GM19324 (cell line): Measurements from ENCODE around the gene PHF21B.
"Not testable (repeated sequence)": the region's sequence is repeated elsewhere in the genome, so short reads cannot be mapped to it uniquely, and the experiment has no call there.

ENCODE experiments used
- ATAC-seq: cut with Tn5 transposase; IDR thresholded peaks from one replicate; pipeline ENCODE4 v1.9.1; 2021; ENCODE audit warnings: mild to moderate bottlenecking, moderate library complexity; ENCODE audit not compliant: unreplicated experiment, low FRiP score

The PHF21B gene

GRCh38 chr22:44925465-44926123 lies 84.2 kb downstream of the PHF21B start:
- ATAC-seq = no peak

- no peak for ATAC-seq
Measured at GRCh38 chr22:44924710-44925109, 85.1 kb downstream of the PHF21B start.

DNA sequence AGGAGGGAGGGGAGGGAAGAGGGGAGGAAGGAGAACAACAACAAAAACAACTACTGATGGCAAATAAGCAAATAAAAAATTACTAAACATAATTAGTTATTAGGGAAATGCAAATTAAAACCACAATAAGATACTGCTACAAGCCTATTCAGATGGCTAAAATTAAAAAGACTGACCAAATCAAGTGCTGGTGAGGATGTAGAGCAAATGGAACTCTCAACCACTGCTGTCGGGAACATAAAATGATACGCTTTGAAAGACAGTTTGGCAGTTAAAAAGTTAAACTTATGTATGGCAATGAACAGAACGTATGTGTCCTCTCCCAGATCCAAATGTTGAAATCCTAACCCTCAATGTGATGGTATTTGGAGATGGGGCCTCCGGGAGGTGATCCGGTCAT lies 85.7 kb downstream of the PHF21B start:
- ATAC-seq = no peak

DNA sequence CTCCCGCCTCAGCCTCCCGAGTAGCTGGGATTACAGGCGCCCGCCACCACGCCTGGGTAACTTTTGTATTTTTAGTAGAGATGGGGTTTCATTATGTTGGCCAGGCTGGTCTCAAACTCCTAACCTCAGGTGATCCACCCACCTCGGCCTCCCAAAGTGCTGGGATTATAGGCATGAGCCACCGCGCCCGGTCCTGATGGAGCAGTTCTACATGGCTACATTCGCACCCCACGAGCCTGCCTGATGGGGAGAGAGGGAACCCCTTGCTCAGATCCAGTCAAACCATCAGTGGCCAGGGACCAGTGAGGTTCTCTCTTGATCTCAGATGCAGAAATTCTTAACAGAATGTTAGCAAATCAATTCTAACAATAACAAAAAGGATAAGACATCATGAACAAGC lies 88.0 kb downstream of the PHF21B start:
- not testable (repeated sequence) for ATAC-seq

DNA sequence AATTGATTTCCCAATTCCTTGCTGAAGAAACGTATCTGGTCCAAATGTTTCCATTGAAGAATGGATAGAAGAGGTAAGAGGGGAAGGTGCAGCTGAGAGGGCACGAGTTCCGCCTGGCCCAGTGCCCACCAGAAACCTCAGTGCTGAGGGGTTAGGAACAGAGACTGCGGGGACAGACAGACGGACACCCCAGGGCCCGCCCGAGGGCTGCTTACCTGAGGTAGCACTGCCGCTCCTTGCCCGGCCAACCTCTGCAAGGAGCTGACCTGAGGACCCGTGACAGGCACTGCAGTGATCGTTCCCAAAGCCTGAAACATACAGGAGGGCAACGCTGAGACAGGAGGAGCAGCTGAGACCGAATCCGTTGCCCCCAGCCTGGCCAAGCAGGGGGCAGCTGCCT lies 89.6 kb downstream of the PHF21B start:
- no peak for ATAC-seq

- no peak for ATAC-seq
Measured at GRCh38 chr22:44919691-44920090, 90.1 kb downstream of the PHF21B start.

- ATAC-seq = no peak
Measured at GRCh38 chr22:44918925-44919392, 90.8 kb downstream of the PHF21B start.

- no peak for ATAC-seq
Measured at GRCh38 chr22:44918166-44918924, 91.5 kb downstream of the PHF21B start.

- no peak for ATAC-seq
Measured at GRCh38 chr22:44917372-44918165, 92.2 kb downstream of the PHF21B start.

GRCh38 chr22:44916281-44917231 lies 93.2 kb downstream of the PHF21B start:
- no peak for ATAC-seq

DNA sequence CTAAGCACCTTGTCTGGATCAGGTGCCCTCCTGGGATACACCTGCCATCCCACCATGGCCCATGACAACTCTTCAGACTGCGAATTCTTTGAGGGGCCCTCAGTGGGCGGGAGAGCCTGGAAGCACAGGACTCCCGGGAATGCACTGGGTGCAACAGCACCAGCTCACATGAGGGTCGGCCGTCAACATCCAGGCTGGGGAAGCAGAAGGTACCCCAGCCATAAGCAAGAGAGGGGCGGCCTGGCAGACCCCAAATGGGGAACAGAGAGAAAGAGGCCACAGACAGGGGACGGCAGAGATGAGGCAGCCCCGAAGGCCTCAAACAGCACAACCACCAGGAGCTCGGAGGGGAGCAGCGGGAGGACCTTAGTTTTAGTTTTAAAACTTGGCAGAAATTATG lies 94.4 kb downstream of the PHF21B start:
- ATAC-seq = no peak

DNA sequence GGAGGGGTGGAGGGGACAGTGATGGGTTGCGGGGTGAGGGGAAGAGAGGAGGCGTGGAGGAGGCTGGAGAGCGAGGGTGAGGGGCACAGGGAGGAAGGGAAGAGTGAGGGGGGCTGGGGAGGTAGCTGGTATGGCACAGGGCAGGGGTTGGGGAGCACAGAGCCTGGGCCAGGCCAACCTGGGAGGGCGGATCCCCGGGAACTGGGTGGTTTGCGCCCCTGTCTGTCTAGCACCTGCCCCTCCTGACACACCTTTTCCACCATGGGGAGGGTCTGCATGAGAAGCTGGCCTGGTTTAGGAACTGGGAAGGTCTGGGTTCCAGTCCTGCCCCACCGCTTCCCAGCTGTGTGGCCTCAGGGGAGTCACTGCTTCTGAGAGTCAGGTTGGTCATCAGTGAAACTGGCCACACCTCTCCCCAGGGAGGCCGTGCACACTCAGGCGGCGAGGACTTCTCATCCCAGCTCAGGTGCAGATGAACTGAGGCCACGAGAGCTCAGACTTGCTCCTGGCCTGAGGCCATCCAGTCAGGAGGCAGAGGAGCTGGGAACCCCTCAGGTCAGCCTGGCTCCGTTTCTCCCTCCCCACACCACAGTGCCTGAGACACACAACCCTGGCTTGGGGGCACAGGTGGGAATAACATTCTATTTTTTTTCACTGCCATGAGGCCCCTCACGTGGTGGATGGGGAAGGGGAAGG lies 95.6 kb downstream of the PHF21B start:
- no peak for ATAC-seq

- no peak for ATAC-seq
Measured at GRCh38 chr22:44913198-44913983, 96.4 kb downstream of the PHF21B start.

- ATAC-seq = no peak
Measured at GRCh38 chr22:44909241-44909640, 100.6 kb downstream of the PHF21B start.

GRCh38 chr22:44907765-44908737 lies 101.8 kb downstream of the PHF21B start:
- no peak for ATAC-seq

DNA sequence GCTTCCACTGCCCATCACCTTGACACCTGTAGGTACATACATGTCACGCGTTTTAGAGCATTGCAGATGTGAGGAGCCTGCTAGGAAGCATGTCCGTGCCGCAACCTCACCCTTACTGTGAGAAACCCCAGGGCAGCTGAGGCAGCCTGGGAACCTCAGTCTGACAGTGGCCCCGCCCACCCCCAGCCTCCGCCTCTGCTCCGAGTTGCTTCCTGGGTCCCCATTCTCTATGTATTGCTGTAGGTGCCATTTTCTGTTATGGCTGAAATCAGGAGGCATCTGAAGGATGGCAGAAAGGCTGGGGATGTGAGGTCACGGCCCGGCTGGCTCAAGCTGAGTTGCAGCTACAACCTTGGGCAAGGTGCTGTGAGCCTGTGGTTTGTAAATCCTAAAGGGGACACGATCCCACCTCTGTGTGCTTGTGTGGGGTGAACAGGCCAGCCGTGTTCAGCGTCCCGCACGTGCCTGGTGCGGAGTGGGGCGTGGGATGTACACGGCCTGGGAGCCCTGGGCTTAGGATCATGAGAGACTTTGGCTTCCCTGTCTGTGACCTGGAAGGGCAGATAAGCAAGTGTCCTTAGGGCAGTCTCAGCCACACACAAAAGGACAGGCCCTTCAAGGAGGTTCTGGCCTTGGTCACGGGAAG lies 102.7 kb downstream of the PHF21B start:
- no peak for ATAC-seq

DNA sequence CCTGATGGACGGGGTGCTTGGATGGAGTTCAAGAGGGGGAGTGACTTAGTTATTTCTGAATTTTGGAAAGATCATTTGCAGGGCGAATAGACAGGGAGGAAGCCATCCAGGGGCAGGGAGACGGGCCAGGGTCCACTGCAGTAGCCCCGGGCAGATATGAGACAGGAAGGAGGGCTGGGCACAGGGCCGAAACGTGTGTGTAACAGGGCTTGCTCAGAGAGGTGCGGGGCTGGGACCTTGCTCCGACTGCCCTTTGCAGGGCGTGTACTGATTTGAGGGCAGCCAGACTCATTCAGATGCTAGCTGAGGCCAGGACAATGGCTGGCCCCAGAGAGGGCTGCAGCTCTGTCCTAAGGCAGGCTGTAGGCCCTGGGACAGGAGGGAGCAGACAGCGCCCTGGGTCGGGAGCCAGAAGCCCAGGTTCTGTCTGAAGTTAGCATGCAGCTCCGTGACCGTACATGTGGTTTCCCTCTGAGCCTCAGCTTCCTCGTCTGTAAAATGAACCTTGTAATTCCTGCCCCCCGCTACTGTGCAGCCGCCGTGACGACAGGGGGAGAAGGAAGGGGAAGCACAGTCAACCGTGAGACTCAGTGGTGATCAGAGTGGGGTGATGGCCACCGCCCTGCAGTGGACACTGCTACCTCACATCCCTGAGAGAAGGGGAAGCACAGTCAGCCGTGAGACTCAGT lies 103.4 kb downstream of the PHF21B start:
- ATAC-seq = no peak
